Small intestine (tissue), 7 donors: ENCODE data around the gene FMC1. TPM values are rescaled to one million over a fixed set of nuclear protein-coding genes. Genes with fewer than 3 reads are reported as not detected.

Experiments used
- DNase-seq, 2 donors: peaks; one replicate each; pipeline versions ENCODE4 v3.0.0 to v3.0.0-alpha.2; 2013
- FAIRE-seq: peaks from 2 replicates; lab custom pipeline; 2012; peaks lifted over from hg19 to GRCh38; lab: Jason Lieb, UNC
- H3K27ac ChIP-seq, 3 donors: one replicate each; pipeline ENCODE4 v1.5.1; 2013; ENCODE audit warnings: low read length in 2 of 3, mild to moderate bottlenecking in 2 of 3, control low read depth in 1 of 3, inconsistent platforms in 1 of 3, low read depth in 1 of 3, moderate library complexity in 1 of 3
- H3K27me3 ChIP-seq, 3 donors: one replicate each; pipeline ENCODE4 v1.6.1; 2013; ENCODE audit warnings: low read length in 3 of 3, inconsistent platforms in 1 of 3; ENCODE audit not compliant: control insufficient read depth in 3 of 3, insufficient read depth in 3 of 3
- H3K36me3 ChIP-seq, 3 donors: one replicate each; pipeline ENCODE4 v1.6.1; 2013; ENCODE audit warnings: low read length in 3 of 3, inconsistent platforms in 1 of 3, low read depth in 1 of 3, mild to moderate bottlenecking in 1 of 3, moderate library complexity in 1 of 3; ENCODE audit not compliant: control insufficient read depth in 3 of 3, insufficient read depth in 2 of 3
- H3K4me1 ChIP-seq, 3 donors: one replicate each; pipeline ENCODE4 v1.6.1; 2013; ENCODE audit warnings: low read length in 2 of 3, inconsistent platforms in 1 of 3, low read depth in 1 of 3, mild to moderate bottlenecking in 1 of 3, moderate library complexity in 1 of 3; ENCODE audit not compliant: control insufficient read depth in 3 of 3, insufficient read depth in 2 of 3
- H3K4me3 ChIP-seq, 3 donors: one replicate each; pipeline ENCODE4 v1.5.1; 2013; ENCODE audit warnings: low read length in 3 of 3, control low read depth in 1 of 3, inconsistent platforms in 1 of 3, low read depth in 1 of 3, mild to moderate bottlenecking in 1 of 3, moderate library complexity in 1 of 3
- H3K9me3 ChIP-seq, 2 donors: one replicate each; pipeline ENCODE4 v1.6.1; 2013; ENCODE audit warnings: low read depth in 1 of 2, low read length in 1 of 2; ENCODE audit not compliant: control insufficient read depth in 2 of 2, insufficient read depth in 1 of 2
- WGBS, 3 donors: extraction: QIAGEN DNeasy Blood & Tissue Kit; methylation state at CpG; one replicate each; pipeline ENCODE4 v1.1.7; 2013; 5-methylcytosine and 5-hydroxymethylcytosine counted together
- polyA plus RNA-seq, 4 donors: library from polyadenylated mRNA; stranded (reverse) in 3 of 4; unstranded in 1 of 4; fragments of 200-250 nt in 3 of 4; fragments of 120-200 nt in 1 of 4; gene quantifications; one replicate each; pipeline versions ENCODE4 v1.2.1 to v1.2.3, GENCODE V29; 2013
- donor health status: healthy with polysubstance abuse.
- donor health status: control.
- donor health status: control.
- donor health status: Bipolar disorder and iron deficiency.
- donor health status: healthy.

Gene FMC1
- polyA plus RNA-seq, 4 donors: 20.4 to 35.6 (median 26.4) TPM

DNA sequence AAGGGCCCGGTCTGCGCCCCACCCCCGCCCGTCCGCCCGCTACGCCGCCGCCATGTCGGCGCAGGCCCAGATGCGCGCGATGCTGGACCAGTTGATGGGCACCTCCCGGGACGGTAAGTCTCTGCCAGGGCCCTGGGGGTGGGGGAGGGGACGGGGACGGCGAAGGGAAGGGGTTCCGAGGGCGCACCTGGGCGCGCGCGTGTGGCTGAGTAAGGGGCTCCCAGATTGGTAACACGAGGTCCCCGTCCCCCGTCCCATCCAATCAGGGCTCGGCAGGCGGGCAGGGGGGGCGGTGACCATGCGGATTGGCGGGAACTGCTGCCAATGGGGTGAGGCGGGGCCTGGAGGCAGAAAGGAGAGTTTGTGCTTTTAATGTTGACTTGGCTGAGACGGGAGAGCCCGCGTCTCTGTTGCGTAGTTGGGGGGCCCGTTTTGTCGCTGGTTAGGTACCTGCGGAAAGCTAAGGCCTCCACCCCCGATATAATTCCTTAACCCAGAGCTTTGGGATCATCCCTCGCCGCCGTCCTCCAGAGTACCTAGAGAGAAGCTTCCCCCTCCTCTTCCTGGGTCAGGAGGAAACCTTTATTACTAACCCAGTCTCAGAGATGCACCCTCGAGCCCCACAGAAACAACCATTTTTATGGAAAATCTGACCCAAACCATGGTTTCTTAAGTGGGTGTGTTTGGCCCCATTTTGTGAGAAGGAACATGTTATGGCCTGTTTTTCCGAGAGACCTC lies 19.2 kb downstream of the FMC1 start:
- peaks cover 0 to 6% (median 5%) of the 10 kb centered on the region in 3 donors for H3K4me1 ChIP-seq
- no peaks in the 10 kb centered on the region for H3K9me3 ChIP-seq
- H3K36me3 ChIP-seq: peaks cover 0 to 5% (median under 1%) of the 10 kb centered on the region in 3 donors
- FAIRE-seq (no peak), DNase-seq (peak; percentile 96 to 97)
- peak overlapping the region; percentile 93 to 96 (median 94) for H3K4me3 ChIP-seq
- peak overlapping the region; percentile 92 to 100 (median 99) for H3K27ac ChIP-seq
- WGBS, 3 donors: 0 to 1% (median 1%) methylated on average over 34 to 47 of the region's 47 CpGs
- no peaks in the 10 kb centered on the region for H3K27me3 ChIP-seq

DNA sequence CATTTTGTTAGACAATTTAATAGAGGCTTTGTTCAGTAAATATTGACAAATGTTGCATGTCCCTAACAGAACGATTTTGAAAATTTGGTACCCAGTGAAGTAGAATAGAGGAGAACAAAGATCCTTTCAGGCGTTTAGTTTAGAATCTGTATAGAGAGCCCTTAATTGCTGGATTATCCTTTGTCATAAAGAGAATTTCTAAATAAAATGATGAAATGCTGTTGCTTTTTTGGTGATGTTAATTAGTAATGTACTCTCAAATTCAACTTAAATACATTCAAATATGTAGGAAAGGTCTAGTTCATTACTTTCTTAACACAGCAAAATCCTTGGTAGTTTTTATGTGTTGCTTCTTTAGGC lies 19.8 kb downstream of the FMC1 start:
- Histone ChIP-seq H3K4me1 (peaks cover 0 to 6% (median 5%) of the 10 kb centered on the region in 3 donors), H3K36me3 (peaks cover 0 to 5% (median 4%) of the 10 kb centered on the region in 3 donors), H3K9me3 (no peaks in the 10 kb centered on the region), H3K27me3 (no peaks in the 10 kb centered on the region), H3K4me3 (peak overlapping the region; percentile 58 to 94 (median 93)), H3K27ac (peak overlapping the region; percentile 52 to 100 (median 92))
- DNase-seq: no peak
- no peak for FAIRE-seq
- 0 to 1% (median 1%) methylated on average over 2 of the region's 2 CpGs for WGBS, 3 donors

DNA sequence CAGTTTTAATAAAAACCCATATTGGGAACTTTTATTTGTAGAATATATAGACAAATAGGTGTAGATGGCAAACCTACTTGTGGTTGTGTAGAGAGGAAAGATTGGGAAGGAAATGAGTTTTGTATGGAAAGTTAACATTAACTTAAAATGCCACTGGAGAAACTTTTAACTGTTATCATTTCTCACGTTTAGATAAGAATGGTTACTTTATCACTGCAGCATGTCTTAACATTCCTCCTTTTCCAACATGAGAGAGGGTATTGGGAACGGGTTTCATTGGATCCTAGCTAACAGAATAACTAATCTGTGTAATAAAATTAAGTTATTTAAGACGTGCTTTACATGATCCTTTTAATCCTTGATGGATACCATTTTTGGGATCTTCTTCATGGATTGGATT lies 20.4 kb downstream of the FMC1 start:
- Histone ChIP-seq H3K27me3 (no peaks in the 10 kb centered on the region), H3K27ac (no peak overlapping the region), H3K9me3 (no peaks in the 10 kb centered on the region), H3K36me3 (peaks cover 0 to 5% (median 4%) of the 10 kb centered on the region in 3 donors), H3K4me3 (peak overlapping the region in 1 of 3 donors; percentile 15), H3K4me1 (peaks cover 0 to 6% (median 5%) of the 10 kb centered on the region in 3 donors)
- FAIRE-seq: no peak
- 3 to 16% (median 8%) methylated on average over 3 of the region's 3 CpGs for WGBS, 3 donors
- DNase-seq: peak in 1 of 2 donors; percentile 20

DNA sequence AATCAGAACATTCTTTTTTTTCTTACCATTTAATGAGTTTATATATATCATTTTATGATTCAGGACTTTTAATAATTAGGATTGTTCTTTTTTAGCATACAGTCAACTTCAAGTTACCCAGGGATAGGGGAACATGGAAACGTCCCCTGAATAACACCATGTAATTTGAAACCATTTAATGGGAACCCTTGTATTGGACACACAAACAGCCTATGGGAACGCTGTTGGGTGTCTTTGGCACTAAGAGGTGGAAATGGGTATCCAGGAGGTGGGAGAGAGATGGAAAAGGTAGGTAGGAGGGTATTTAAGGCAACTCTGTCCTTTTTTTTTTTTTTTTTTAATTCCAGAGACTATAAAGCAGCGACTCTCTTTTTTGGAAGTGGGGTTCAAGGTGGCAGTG lies 21.2 kb downstream of the FMC1 start:
- no peaks in the 10 kb centered on the region for H3K27me3 ChIP-seq
- WGBS, 3 donors: 56 to 67% (median 67%) methylated on average over 3 of the region's 3 CpGs

DNA sequence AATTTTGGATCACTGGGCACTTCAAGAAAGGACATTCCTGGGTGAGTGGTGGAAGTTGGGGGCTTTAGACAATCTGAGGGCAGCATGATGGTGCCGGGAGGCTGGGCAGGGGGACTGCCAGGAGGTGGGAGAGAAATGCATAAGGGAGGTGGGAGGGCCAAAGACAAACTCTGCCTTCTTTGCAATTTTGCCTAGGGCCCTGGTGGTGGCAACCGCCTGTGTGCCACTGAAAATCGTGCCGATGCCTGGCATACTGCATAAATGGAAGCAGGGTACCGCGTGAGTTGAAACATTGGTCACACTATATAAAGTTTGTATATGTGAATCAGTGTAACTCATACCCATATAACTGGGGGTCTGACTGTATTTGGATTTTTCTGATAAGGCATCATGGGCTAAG lies 21.8 kb downstream of the FMC1 start:
- H3K36me3 ChIP-seq: peaks cover 0 to 11% (median 4%) of the 10 kb centered on the region in 3 donors
- H3K4me1 ChIP-seq: peaks cover 0 to 9% (median 6%) of the 10 kb centered on the region in 3 donors
- H3K4me3 ChIP-seq: peak overlapping the region in 1 of 3 donors; percentile 2
- 90 to 94% (median 91%) methylated on average over 6 of the region's 6 CpGs for WGBS, 3 donors
- no peaks in the 10 kb centered on the region for H3K9me3 ChIP-seq
- DNase-seq (no peak), FAIRE-seq (no peak)
- no peak overlapping the region for H3K27ac ChIP-seq
- no peaks in the 10 kb centered on the region for H3K27me3 ChIP-seq

More for the DNA sequence above, 21.2 kb downstream of the FMC1 start:
- no peaks in the 10 kb centered on the region for H3K9me3 ChIP-seq
- peaks cover 0 to 8% (median 4%) of the 10 kb centered on the region in 3 donors for H3K36me3 ChIP-seq
- FAIRE-seq: no peak
- DNase-seq: no peak
- no peak overlapping the region for H3K27ac ChIP-seq
- H3K4me3 ChIP-seq: no peak overlapping the region
- H3K4me1 ChIP-seq: peaks cover 0 to 6% (median 5%) of the 10 kb centered on the region in 3 donors

DNA sequence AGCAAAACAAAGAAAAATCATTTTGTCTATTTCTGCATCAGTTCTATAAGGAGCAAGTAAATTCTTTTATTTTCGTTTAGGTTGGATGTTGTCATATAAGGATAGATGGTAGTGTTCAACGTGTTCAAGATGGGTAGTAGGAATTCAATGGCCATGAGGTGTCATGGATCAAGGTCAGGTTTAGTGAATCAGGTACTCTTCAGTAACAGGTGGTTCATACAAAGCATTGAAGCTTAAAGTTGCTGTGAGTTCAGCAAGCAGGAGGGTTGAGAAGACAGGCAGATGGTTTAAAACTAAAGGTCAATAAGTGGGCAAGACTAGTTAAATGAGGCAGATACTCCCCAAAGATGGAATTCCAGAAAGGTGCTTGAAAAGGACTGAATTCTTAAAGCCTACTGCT lies 24.2 kb downstream of the FMC1 start:
- peaks cover 0 to 9% (median 6%) of the 10 kb centered on the region in 3 donors for H3K4me1 ChIP-seq
- H3K36me3 ChIP-seq: peaks cover 0 to 12% (median 4%) of the 10 kb centered on the region in 3 donors
- H3K27ac ChIP-seq: no peak overlapping the region
- H3K4me3 ChIP-seq: no peak overlapping the region
- 62 to 81% (median 68%) methylated on average over 2 of the region's 2 CpGs for WGBS, 3 donors
- H3K9me3 ChIP-seq: no peaks in the 10 kb centered on the region
- FAIRE-seq (no peak), DNase-seq (no peak)
- H3K27me3 ChIP-seq: no peaks in the 10 kb centered on the region

DNA sequence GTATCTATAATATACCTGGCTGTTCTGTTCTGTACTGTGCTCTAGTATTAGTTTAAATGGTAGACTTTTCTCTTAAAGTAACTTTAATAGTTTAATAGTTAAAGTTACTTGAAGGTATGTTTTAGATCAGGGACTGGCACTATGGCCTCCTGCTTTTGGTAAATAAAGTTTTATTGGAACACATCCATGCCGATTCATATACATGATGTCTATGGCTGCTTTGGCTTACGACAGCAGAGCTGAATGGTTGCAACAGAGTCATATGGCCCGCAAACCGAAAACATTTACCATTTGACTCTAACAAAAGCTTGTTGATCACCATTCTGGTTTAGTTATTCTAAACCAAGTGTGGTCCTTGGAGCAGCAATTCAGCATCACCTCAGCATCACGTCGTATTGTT lies 25.3 kb downstream of the FMC1 start:
- 95 to 98% (median 95%) methylated on average over 6 of the region's 6 CpGs for WGBS, 3 donors
- H3K4me1 ChIP-seq: peaks cover 0 to 9% (median 6%) of the 10 kb centered on the region in 3 donors

DNA sequence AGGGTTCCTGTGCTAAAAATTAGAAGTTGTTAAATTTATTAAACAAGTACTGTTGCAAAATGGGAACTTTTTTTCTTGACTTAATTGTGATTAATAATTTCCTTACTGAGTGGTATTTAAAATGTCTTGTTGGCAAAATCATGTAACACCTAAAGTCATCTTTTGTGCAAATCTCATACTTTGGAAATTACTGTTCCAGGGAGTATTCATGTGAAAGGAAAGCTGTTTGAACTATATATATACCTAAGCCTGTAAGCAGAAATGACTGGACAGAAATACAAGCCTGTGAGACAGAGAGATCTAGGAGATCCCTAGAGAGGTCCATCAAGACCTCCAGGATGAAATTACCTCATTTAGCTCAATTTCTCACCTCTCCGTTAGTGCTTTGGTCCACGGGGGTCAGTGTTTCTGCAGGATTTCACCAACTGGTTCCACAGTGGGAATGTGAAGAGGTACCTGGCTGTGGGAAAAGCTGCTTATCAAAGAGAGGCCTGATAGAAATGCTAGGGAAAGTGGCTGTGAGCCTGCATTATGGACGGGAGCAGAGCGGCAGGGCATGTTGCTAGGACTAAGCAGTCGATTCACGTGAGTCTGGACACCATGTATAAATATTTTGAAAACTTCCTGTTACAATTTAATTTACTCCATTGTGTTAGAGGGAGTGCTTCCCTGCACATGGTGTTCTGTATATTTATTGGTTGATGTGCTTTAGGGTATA lies 26.5 kb downstream of the FMC1 start:
- FAIRE-seq: no peak
- Histone ChIP-seq H3K27me3 (no peaks in the 10 kb centered on the region), H3K4me1 (peaks cover 0 to 4% (median 2%) of the 10 kb centered on the region in 3 donors), H3K9me3 (no peaks in the 10 kb centered on the region), H3K36me3 (peaks cover 0 to 14% (median 6%) of the 10 kb centered on the region in 3 donors), H3K4me3 (no peak overlapping the region), H3K27ac (no peak overlapping the region)
- 74 to 77% (median 77%) methylated on average over 6 of the region's 6 CpGs for WGBS, 3 donors
- DNase-seq: no peak

More for the DNA sequence above, 25.3 kb downstream of the FMC1 start:
- no peak for FAIRE-seq
- DNase-seq: no peak
- H3K27ac ChIP-seq: no peak overlapping the region
- H3K27me3 ChIP-seq: no peaks in the 10 kb centered on the region
- peaks cover 0 to 14% (median 4%) of the 10 kb centered on the region in 3 donors for H3K36me3 ChIP-seq
- no peak overlapping the region for H3K4me3 ChIP-seq
- H3K9me3 ChIP-seq: no peaks in the 10 kb centered on the region
